GM13977 (cell line): ENCODE data around the gene MTUS2.

Source experiments
- DNase-seq: peaks from one replicate; pipeline ENCODE4 v3.0.0; 2012; ENCODE audit warnings: low spot score
- in situ Hi-C: fragments of 300-500 bp; cut with MboI; formaldehyde crosslinking; loops from one replicate; pipeline ENCODE4 v1.12.0; 2022; ENCODE audit warnings: low sequenced_read_pairs, low pct_unique_long_range_greater_than_20kb, mixed read lengths, inconsistent platforms; ENCODE audit not compliant: unreplicated experiment
- TF ChIP-seq, protein P1 (sequence below): IDR thresholded peaks from 2 replicates; pipeline ENCODE4 v1.5.1; 2012; ENCODE audit warnings: mild to moderate bottlenecking, control low read depth; ENCODE audit not compliant: insufficient read depth; ENCODE audit errors: extremely low read depth, missing control alignments

Gene MTUS2

DNA sequence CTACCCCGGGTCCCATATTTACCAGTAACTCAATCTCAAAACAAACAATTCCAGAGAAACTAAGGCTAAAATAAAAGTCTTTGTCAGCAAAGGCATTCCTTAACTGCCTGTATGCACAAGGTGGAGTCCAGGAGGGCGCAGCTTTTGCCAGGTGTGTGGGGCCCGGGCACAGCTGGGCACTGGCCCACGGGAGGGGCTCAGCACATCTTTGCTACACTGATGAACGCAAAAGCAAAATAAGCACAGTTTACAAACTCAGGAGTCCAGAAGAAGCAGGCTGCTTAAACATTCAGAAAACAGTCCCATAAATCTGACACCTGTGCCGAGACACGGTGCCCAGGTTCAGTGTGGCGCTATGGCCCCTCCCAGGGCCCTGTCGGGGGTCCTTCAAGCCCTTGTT, 704.5 kb downstream of the MTUS2 start:
- in situ Hi-C loops, result loop anchor here (25.0 kb wide), 1 partner anchor 588 kb away; no protein-coding TSS in a partner anchor

DNA sequence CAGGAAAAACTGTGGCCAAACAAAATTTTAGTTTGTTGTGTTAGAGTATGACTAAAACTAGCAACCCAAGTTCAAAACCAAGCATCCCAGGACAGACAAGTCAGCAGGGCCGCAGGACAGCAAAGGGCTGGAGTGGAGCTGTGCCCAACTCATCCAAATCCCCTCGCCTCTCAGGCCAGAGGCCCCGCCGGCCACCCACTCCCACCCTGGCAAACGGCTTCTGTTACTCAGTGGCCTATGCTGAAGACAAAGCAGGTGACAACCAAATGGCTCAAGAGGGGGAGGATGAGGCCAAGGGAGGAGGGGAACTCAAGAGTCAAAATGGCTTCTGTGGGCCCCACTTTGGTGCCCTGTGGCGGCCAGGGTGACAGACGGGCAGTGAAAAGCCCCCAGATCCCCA, 705.6 kb downstream of the MTUS2 start:
- in situ Hi-C loops, result no loop called here
- DNase-seq, result no peak
- TF ChIP-seq, protein P1, sequence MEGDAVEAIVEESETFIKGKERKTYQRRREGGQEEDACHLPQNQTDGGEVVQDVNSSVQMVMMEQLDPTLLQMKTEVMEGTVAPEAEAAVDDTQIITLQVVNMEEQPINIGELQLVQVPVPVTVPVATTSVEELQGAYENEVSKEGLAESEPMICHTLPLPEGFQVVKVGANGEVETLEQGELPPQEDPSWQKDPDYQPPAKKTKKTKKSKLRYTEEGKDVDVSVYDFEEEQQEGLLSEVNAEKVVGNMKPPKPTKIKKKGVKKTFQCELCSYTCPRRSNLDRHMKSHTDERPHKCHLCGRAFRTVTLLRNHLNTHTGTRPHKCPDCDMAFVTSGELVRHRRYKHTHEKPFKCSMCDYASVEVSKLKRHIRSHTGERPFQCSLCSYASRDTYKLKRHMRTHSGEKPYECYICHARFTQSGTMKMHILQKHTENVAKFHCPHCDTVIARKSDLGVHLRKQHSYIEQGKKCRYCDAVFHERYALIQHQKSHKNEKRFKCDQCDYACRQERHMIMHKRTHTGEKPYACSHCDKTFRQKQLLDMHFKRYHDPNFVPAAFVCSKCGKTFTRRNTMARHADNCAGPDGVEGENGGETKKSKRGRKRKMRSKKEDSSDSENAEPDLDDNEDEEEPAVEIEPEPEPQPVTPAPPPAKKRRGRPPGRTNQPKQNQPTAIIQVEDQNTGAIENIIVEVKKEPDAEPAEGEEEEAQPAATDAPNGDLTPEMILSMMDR, result no peak

More for the DNA sequence above, 704.5 kb downstream of the MTUS2 start:
- TF ChIP-seq, protein P1, result no peak
- no peak for DNase-seq

DNA sequence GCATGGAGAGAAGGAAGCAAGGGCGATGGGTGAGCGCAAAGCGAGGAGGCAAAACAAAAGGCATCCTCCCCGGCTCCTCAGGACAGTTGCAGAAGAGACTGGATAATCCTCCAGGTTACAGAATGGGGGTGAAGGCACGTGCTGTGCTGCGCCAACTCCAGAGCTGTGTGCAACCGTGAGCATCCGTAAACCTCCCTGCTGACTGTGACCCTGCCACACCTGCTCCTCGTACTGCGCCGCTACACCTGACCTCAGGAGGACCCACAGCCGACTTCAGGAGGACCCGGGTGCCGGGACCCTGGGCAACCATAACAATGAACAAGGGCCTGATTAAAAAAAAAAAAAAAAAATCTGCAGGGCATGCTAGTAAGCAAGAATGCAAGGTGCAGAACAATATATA, 706.6 kb downstream of the MTUS2 start:
- TF ChIP-seq, protein P1, result no peak
- in situ Hi-C loops, result no loop called here
- DNase-seq, result no peak

DNA sequence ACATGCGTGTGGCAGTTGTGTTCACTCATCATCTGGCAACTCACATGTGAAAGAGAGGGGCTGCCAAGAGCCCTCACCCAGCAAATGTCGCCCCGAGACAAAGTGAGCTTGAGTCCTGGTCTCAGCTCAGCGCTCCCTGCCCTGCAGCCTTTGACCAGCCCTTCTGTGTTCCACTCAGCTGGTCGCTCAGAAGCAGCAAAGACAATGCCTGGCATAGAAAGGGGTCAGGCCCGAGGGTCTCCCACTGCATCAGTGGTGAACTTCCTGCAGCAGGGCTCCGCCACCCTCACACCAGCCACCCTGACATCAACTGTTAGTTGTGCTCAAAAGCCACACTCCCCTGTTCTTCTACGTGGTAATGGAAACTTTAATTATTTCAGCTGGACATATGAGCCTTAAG, 707.4 kb downstream of the MTUS2 start:
- TF ChIP-seq, protein P1, result no peak
- DNase-seq, result no peak
- in situ Hi-C loops, result no loop called here

DNA sequence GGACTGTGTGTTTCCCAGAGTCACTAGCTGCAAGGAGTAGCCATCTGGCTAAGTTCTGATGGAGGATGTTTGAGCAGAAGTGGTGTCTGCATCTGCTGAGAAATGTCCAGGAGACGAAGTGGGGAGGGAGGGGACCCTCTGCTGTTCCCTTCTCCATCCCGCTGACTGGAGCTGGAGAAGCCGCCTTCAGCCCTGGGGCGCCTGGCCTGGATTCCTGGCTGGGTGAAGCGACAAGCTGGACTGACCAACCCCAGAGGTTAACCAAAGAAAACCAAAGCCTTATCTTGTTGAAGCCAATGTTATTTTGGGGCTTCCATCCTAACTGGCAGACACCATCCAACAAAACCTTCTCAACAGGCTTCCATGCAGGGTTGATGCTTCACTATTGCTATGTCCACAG, 707.8 kb downstream of the MTUS2 start:
- TF ChIP-seq, protein P1, result no peak
- no peak for DNase-seq
- in situ Hi-C loops, result no loop called here

DNA sequence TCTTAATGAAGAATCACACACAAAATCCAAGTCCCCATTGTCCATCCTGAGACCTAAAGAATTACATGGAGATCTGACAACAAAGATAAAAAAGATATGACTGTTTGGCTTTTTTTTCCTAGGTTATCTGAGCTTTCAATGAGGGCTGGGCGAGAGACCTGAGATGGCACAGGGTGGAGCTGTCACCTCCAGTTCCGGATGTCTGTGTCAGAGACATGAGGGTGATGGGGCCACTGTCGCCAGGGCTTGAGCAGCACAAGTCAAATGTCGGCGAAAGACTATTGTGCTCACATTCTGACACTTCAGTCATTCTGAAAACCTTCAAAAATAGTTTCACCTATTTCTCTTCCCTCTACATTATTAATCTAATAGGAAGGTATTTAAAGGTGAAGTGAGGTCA, 709.6 kb downstream of the MTUS2 start:
- in situ Hi-C loops, result no loop called here
- no peak for DNase-seq
- TF ChIP-seq, protein P1, result no peak

DNA sequence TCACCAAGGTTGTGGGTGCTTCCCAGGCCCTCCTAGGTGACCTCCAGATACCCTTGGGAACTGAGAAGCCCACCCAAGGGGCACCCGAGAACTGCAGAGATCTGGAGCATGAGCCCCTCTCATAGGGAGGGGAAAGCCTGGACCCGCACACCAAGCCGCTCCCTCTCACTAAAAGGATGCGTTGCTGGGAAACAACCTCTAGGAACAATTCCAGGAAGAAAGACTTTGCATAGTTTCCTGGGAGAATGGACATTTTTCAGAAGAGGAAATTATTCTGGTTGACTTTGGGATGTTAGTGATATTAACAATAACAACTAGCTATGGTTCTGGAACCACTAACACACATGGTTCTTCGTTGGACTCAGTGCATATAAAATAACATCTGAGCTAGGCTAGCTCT, 710.8 kb downstream of the MTUS2 start:
- in situ Hi-C loops, result no loop called here
- no peak for DNase-seq
- TF ChIP-seq, protein P1, result no peak
